ENCODE data around the gene SYNC.

DNA sequence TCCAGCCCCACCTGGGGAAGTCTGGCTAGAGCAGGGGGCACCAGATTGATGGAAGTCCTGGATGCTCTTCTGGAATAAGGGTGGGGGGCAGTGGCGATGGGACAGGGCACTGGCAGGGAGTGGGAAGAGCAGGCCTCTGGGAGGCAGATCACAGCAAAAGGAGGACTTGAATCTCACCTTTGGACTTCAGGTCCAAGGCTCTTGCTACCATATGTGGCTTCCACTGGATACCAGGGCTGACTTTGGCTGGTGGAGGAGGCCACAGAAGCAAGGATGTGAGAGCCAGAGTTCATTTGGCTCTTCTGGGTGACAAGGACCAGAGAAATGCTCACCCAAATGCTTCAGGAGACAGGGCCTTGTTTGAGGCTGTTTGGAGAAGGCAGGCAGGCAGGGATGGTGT, 16.0 kb upstream of the SYNC start:
- TF ChIP-seq, protein P1, sequence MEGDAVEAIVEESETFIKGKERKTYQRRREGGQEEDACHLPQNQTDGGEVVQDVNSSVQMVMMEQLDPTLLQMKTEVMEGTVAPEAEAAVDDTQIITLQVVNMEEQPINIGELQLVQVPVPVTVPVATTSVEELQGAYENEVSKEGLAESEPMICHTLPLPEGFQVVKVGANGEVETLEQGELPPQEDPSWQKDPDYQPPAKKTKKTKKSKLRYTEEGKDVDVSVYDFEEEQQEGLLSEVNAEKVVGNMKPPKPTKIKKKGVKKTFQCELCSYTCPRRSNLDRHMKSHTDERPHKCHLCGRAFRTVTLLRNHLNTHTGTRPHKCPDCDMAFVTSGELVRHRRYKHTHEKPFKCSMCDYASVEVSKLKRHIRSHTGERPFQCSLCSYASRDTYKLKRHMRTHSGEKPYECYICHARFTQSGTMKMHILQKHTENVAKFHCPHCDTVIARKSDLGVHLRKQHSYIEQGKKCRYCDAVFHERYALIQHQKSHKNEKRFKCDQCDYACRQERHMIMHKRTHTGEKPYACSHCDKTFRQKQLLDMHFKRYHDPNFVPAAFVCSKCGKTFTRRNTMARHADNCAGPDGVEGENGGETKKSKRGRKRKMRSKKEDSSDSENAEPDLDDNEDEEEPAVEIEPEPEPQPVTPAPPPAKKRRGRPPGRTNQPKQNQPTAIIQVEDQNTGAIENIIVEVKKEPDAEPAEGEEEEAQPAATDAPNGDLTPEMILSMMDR (IDR thresholded peaks at IDR 0.05; ENCODE audit: poor library complexity), result no peak
- no peak for TF ChIP-seq EZH2 (IDR thresholded peaks at IDR 0.05; ENCODE audit: borderline replicate concordance)
